Smooth muscle cell (in vitro differentiated cells): ENCODE data around the gene XYLB. TPM values are rescaled to one million over a fixed set of nuclear protein-coding genes. Genes with fewer than 3 reads are reported as not detected.
A peak's percentile ranks its signal among the peaks of the same experiment; 100 is the strongest.

Experiments used
- DNase-seq: peaks from one replicate; lab custom pipeline; 2025; ENCODE audit not compliant: unreplicated experiment; lab: John Stamatoyannopoulos, UW
- H2AFZ ChIP-seq: fragments of 200-600 bp; sonication (generic); 2 replicates; pipeline ENCODE4 v1.6.0; 2016; ENCODE audit warnings: antibody characterized with exemption, low read depth, mild to moderate bottlenecking
- H3F3A ChIP-seq: fragments of 200-600 bp; sonication (generic); 2 replicates; pipeline ENCODE4 v1.6.0; 2017; ENCODE audit warnings: antibody characterized with exemption, low read depth
- H3K27ac ChIP-seq: fragments of 200-600 bp; sonication (generic); 2 replicates; pipeline ENCODE4 v1.5.1; 2016; ENCODE audit warnings: low read depth, mild to moderate bottlenecking
- H3K27me3 ChIP-seq: fragments of 200-600 bp; sonication (generic); 2 replicates; pipeline ENCODE4 v1.6.1; 2016; ENCODE audit warnings: low read depth, mild to moderate bottlenecking
- H3K36me3 ChIP-seq: fragments of 200-600 bp; sonication (generic); 2 replicates; pipeline ENCODE4 v1.5.1; 2016; ENCODE audit warnings: low read depth
- H3K4me1 ChIP-seq: fragments of 200-600 bp; sonication (generic); 2 replicates; pipeline ENCODE4 v1.5.1; 2016; ENCODE audit warnings: low read depth
- H3K4me2 ChIP-seq: fragments of 200-600 bp; sonication (generic); 2 replicates; pipeline ENCODE4 v1.6.0; 2016; ENCODE audit warnings: mild to moderate bottlenecking
- H3K4me3 ChIP-seq: fragments of 200-600 bp; sonication (generic); 2 replicates; pipeline ENCODE4 v1.5.1; 2016; ENCODE audit warnings: mild to moderate bottlenecking
- H3K79me2 ChIP-seq: fragments of 200-600 bp; sonication (generic); 2 replicates; pipeline ENCODE4 v1.6.0; 2016; ENCODE audit warnings: low read depth, mild to moderate bottlenecking
- H3K9ac ChIP-seq: fragments of 200-600 bp; sonication (generic); 2 replicates; pipeline ENCODE4 v1.6.0; 2016; ENCODE audit warnings: low read depth
- H3K9me3 ChIP-seq: fragments of 200-600 bp; sonication (generic); replicated peaks from 2 replicates; pipeline ENCODE4 v1.5.1; 2016; ENCODE audit warnings: low read depth
- H4K20me1 ChIP-seq: fragments of 200-600 bp; sonication (generic); 2 replicates; pipeline ENCODE4 v1.6.0; 2016; ENCODE audit warnings: low read depth
- WGBS: methylation state at CpG from one replicate; pipeline ENCODE4 v1.1.7; 2016; ENCODE audit warnings: low lambda C conversion rate; 5-methylcytosine and 5-hydroxymethylcytosine counted together
- polyA plus RNA-seq: library from polyadenylated mRNA; unstranded; fragments of >200 nt; fragmentation: Nextera tagmentation; extraction: Ambion mirVana; gene quantifications from 2 replicates; pipeline ENCODE4 v1.2.1, GENCODE V29; 2016
- total RNA-seq: library from RNA; depleted of rRNA; stranded (reverse); fragments of >200 nt; gene quantifications from 2 replicates; pipeline ENCODE4 v1.2.3, GENCODE V29; 2014
- TF ChIP-seq, protein P1 (sequence below): fragments of 200-600 bp; sonication (generic); IDR thresholded peaks from 2 replicates; pipeline ENCODE4 v1.5.1; 2017; ENCODE audit warnings: borderline replicate concordance, mild to moderate bottlenecking, antibody characterized with exemption; ENCODE audit not compliant: insufficient read depth, poor library complexity, severe bottlenecking

The XYLB gene
- total and polyA plus RNA-seq, 2 experiments from 2014 or later = 0.40 to 1.5 TPM

DNA sequence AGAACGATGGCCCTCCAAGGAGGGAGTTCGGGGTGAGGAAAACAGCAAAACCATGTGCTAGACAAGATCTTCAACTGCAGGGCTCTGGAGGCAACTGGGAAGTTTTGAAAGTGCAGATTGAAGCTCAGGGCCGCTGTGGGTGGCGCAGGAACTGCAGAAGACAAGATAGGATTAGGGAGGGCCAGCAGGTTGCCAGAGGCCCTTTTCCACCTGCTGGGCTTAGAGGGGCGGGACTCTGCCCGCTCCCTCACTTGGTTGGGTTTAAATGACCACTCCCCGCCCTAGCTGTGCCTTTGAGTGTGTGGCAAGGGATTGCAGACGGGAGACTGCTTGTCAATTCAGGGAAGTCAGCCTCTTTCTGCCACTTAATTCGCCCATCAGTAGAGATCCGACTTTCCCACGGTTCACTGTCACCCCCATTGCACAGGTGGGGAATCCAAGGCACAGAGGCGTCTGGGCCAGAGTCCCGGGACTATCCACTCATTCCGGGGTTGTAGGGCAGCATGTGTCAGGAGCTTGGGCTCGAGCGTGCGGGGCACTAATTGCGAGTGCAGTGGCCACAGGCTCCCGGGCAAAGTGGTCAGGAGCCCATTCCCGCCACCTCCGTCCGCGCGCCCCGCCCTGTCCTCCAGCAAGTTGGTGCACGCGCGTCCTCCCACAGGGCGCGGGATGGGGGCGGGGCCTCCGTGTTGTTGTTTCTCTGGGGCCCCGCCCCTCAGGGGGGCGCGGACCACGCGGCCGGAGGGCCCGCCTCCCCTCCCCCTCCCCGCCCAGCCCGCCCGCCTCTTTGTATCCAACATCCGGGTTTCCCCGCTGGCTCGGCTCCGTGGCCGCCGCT lies 106.7 kb downstream of the XYLB start, which contains the start of gene ACVR2B:
ACVR2B (plus strand) TSS at position 816 of the 838 bp plus-strand sequence. CDS start 433 bp downstream, outside the sequence.
- TF ChIP-seq, protein P1, sequence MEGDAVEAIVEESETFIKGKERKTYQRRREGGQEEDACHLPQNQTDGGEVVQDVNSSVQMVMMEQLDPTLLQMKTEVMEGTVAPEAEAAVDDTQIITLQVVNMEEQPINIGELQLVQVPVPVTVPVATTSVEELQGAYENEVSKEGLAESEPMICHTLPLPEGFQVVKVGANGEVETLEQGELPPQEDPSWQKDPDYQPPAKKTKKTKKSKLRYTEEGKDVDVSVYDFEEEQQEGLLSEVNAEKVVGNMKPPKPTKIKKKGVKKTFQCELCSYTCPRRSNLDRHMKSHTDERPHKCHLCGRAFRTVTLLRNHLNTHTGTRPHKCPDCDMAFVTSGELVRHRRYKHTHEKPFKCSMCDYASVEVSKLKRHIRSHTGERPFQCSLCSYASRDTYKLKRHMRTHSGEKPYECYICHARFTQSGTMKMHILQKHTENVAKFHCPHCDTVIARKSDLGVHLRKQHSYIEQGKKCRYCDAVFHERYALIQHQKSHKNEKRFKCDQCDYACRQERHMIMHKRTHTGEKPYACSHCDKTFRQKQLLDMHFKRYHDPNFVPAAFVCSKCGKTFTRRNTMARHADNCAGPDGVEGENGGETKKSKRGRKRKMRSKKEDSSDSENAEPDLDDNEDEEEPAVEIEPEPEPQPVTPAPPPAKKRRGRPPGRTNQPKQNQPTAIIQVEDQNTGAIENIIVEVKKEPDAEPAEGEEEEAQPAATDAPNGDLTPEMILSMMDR = no peak
- Histone ChIP-seq H3K4me1 (peaks cover 9% of the 10 kb centered on the region), H4K20me1 (peaks cover 34% of the 10 kb centered on the region), H3K9ac (peak within 1 kb of the TSS; percentile 73), H3K27ac (no peak within 1 kb of the TSS), H3K36me3 (no peaks in the 10 kb centered on the region), H3K4me3 (peak within 1 kb of the TSS; percentile 89), H3K79me2 (peaks cover 33% of the 10 kb centered on the region), H3K4me2 (peak within 1 kb of the TSS; percentile 99), H3K9me3 (no peaks in the 10 kb centered on the region), H2AFZ (peak within 1 kb of the TSS; percentile 85), H3K27me3 (no peaks in the 10 kb centered on the region), H3F3A (no peaks in the 10 kb centered on the region)
- 2% methylated on average over 31 of the region's 48 CpGs for WGBS
- peak; percentile 64 for DNase-seq

DNA sequence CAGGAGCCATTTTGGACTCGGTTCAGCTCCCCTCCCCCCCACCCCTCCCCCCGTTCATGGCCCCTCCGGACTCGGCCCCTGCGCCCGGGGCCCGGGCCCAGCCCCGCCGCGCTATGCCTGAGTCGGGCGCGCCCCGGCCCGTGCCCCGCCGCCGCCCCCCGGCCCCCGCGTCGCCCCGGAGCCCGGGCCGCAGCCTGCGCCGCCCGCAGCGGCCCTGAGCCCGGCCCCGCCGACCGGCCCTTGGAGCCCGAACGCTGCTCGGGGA lies 107.3 kb downstream of the XYLB start:
- H4K20me1 ChIP-seq = peaks cover 39% of the 10 kb centered on the region
- no peaks in the 10 kb centered on the region for H3K36me3 ChIP-seq
- H3K79me2 ChIP-seq = peaks cover 38% of the 10 kb centered on the region
- peak overlapping the region; percentile 99 for H3K4me2 ChIP-seq
- peak overlapping the region; percentile 89 for H3K4me3 ChIP-seq
- no peaks in the 10 kb centered on the region for H3K27me3 ChIP-seq
- no peaks in the 10 kb centered on the region for H3K9me3 ChIP-seq
- DNase-seq = no peak
- TF ChIP-seq, protein P1 = no peak
- H2AFZ ChIP-seq = no peak overlapping the region
- peaks cover 9% of the 10 kb centered on the region for H3K4me1 ChIP-seq
- under 1% methylated on average over 36 of the region's 36 CpGs for WGBS
- no peaks in the 10 kb centered on the region for H3F3A ChIP-seq
- H3K27ac ChIP-seq = no peak overlapping the region
- peak overlapping the region; percentile 73 for H3K9ac ChIP-seq

DNA sequence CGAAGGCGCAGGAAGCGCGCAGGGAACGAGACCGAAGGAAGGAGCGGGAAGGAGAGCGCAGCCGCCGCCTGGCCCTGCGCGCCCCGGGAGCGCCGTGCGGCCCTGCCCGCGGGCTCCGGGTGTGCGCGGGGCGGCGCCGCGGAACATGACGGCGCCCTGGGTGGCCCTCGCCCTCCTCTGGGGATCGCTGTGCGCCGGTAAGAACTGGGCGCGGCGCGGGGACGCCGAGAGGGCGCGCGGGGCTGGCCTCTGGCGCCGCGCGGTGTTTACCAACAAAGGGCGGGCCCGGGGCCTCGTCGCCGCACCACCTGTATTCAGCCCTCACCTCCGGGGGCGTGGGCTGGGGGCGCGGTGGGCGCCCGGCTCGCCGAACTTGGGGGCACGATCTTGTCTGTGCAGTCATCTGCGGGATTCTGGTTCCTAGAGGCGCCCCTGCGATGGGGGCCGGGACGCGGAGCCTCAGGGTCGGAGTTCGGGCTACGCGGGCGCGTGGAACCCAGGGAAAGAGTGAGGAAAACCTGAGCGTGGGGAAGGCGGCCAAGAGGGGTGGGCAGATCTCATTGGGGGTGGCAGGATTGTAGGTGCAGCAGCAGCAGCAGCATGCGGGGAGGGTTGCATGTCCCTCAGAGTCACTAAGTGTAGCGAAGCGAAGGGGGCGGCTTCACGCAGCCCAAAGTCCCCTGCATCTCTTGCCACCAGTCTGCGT lies 107.7 kb downstream of the XYLB start:
- Histone ChIP-seq H3K36me3 (no peaks in the 10 kb centered on the region), H3K9ac (peak overlapping the region; percentile 73), H3K79me2 (peaks cover 43% of the 10 kb centered on the region), H2AFZ (peak overlapping the region; percentile 85), H3K27me3 (no peaks in the 10 kb centered on the region), H4K20me1 (peaks cover 44% of the 10 kb centered on the region), H3K4me3 (peak overlapping the region; percentile 89), H3K4me1 (peaks cover 9% of the 10 kb centered on the region), H3K9me3 (no peaks in the 10 kb centered on the region), H3F3A (no peaks in the 10 kb centered on the region), H3K4me2 (peak overlapping the region; percentile 99), H3K27ac (no peak overlapping the region)
- no peak for DNase-seq
- WGBS = under 1% methylated on average over 53 of the region's 78 CpGs
- TF ChIP-seq, protein P1 = no peak
